Rectal smooth muscle tissue (tissue), 1 donor: ENCODE results near the gene VSTM1.
A peak's percentile ranks its signal among the peaks of the same experiment; 100 is the strongest.
"Not testable (repeated sequence)": the region's sequence is repeated elsewhere in the genome, so short reads cannot be mapped to it uniquely, and the experiment has no call there.

ENCODE experiments used
- H3K27ac ChIP-seq: one replicate; pipeline ENCODE4 v1.7.0; 2013; ENCODE audit warnings: low read depth, low read length, inconsistent platforms
- H3K27me3 ChIP-seq: one replicate; pipeline ENCODE4 v1.7.0; 2013; ENCODE audit warnings: low read length; ENCODE audit not compliant: control insufficient read depth, insufficient read depth
- H3K36me3 ChIP-seq: one replicate; pipeline ENCODE4 v1.7.0; 2013; ENCODE audit warnings: low read length; ENCODE audit not compliant: control insufficient read depth, insufficient read depth
- H3K4me1 ChIP-seq: one replicate; pipeline ENCODE4 v1.7.0; 2013; ENCODE audit warnings: low read length; ENCODE audit not compliant: control insufficient read depth, insufficient read depth
- H3K4me3 ChIP-seq: one replicate; pipeline ENCODE4 v1.7.0; 2013; ENCODE audit warnings: low read length
- H3K9ac ChIP-seq: one replicate; pipeline ENCODE4 v1.7.0; 2013; ENCODE audit warnings: low read length

The VSTM1 gene

GRCh38 chr19:54096617-54097106 is 33.0 kb upstream of the VSTM1 start:
- Histone ChIP-seq H3K4me3 (peak overlapping the region; percentile 41), H3K27ac (no peak overlapping the region), H3K4me1 (peaks cover 3% of the 10 kb centered on the region), H3K27me3 (peaks cover 15% of the 10 kb centered on the region), H3K36me3 (no peaks in the 10 kb centered on the region), H3K9ac (no peak overlapping the region)

- H3K36me3 ChIP-seq, H3K4me1 ChIP-seq, H3K27ac ChIP-seq, H3K9ac ChIP-seq: not testable (repeated sequence)
- H3K4me3 ChIP-seq: peak overlapping the region; percentile 46
- peaks cover 15% of the 10 kb centered on the region for H3K27me3 ChIP-seq
These were observed 32.3 kb upstream of the VSTM1 start for GRCh38 chr19:54095859-54096616.

DNA sequence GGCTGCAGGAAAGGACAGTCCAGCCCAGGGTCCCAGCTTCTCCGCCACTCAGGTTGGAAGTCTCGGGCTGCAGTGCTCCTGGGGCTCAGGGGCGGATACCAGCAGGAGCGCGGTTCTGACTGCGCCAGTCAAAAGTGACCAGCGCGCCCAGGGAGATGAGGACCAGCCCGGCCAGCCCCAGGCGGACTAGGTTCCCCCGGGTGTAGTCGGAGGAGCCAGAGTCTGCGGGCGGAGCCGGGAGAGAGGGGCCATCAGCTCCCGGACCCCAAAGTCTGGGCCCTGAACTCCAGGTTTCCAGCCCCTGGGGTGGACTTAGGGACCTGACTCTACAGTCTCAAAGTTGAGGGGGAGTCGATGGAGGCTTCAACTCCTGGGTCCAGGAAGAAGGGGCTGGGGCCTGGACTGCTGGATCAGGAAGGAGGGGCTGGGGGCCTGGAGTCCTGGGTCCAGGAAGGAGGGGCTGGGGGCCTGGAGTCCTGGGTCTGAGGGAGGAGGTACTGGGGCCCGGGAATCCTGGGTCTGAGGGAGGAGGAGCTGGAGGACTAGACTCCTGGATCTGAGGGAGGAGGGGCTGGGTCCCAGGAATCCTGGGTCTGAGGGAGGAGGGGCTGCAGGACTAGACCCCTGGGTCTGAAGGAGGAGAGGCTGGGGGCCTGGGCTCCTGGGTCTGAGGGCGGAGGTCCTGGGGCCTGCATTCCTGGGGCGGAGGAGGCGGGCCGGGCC is 31.6 kb upstream of the VSTM1 start:
- Histone ChIP-seq H3K36me3 (no peaks in the 10 kb centered on the region), H3K4me1 (peaks cover 3% of the 10 kb centered on the region), H3K9ac (no peak overlapping the region), H3K27ac (no peak overlapping the region), H3K27me3 (peaks cover 15% of the 10 kb centered on the region), H3K4me3 (peak overlapping the region; percentile 46)

DNA sequence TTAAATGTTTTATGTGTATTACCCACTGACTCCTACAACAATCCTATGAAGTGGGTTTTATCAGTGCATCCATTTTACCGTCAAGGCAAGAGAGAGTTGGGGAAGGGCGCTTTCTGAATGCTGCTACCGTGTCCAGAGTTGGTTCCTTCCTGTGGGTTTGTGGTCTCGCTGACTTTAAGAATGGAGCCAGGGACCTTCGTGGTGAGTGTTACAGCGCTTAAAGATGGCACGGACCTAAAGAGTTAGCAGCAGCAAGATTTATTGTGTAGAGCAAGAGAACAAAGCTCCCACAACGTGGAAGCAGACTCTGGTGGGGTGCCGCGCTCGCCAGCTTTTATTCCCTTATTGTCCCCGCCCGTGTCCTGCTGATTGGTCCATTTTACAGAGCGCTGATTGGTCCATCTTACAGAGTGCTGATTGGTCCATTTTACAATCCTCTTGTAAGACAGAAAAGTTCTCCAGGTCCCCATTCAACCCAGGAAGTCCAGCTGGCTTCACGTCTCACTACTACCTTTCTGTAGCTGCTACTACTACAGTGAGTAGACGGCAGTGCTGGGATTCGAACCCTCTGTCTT is 30.8 kb upstream of the VSTM1 start:
- Histone ChIP-seq H3K27ac (no peak overlapping the region), H3K4me1 (peaks cover 3% of the 10 kb centered on the region), H3K4me3 (no peak overlapping the region), H3K36me3 (no peaks in the 10 kb centered on the region), H3K9ac (no peak overlapping the region), H3K27me3 (peaks cover 15% of the 10 kb centered on the region)

DNA sequence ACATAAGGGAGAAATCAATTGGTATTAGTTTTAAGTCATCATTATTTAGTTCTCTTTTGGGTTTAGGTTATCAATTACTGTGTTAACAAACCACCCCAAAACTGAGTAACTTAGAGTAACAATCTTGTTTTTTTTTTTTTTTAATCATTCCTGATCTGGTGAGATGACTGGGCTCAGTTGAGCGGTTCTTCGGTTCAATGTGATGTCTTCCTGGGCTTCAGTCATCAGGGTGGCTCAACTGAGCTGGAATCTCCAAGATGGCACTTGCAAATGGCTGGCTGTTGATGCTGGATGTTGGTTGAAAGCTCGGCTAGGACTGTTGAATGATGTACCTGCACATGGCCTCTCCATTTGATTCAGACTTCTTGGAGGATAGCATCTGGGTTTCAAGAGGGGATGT is 20.7 kb upstream of the VSTM1 start:
- no peaks in the 10 kb centered on the region for H3K27me3 ChIP-seq
- no peaks in the 10 kb centered on the region for H3K36me3 ChIP-seq
- no peak overlapping the region for H3K4me3 ChIP-seq
- no peak overlapping the region for H3K27ac ChIP-seq
- no peaks in the 10 kb centered on the region for H3K4me1 ChIP-seq
- no peak overlapping the region for H3K9ac ChIP-seq

- Histone ChIP-seq H3K4me1 (no peaks in the 10 kb centered on the region), H3K4me3 (no peak within 1 kb of the TSS), H3K27ac (no peak within 1 kb of the TSS), H3K27me3 (no peaks in the 10 kb centered on the region), H3K36me3 (no peaks in the 10 kb centered on the region), H3K9ac (no peak within 1 kb of the TSS)
These were observed 17.3 kb upstream of the VSTM1 start, which contains the start of gene TARM1 for GRCh38 chr19:54081032-54081431. TARM1 (minus strand) TSS chr19:54081365; CDS start chr19:54081340, 25 bp downstream.

- Histone ChIP-seq H3K27me3 (no peaks in the 10 kb centered on the region), H3K4me3 (no peak overlapping the region), H3K4me1 (no peaks in the 10 kb centered on the region), H3K27ac (no peak overlapping the region), H3K36me3 (no peaks in the 10 kb centered on the region), H3K9ac (no peak overlapping the region)
These were observed 13.6 kb upstream of the VSTM1 start for GRCh38 chr19:54077334-54077733.

- no peak overlapping the region for H3K27ac ChIP-seq
- no peak overlapping the region for H3K4me3 ChIP-seq
- H3K4me1 ChIP-seq: no peaks in the 10 kb centered on the region
These were observed 11.2 kb upstream of the VSTM1 start for GRCh38 chr19:54074851-54075250.

DNA sequence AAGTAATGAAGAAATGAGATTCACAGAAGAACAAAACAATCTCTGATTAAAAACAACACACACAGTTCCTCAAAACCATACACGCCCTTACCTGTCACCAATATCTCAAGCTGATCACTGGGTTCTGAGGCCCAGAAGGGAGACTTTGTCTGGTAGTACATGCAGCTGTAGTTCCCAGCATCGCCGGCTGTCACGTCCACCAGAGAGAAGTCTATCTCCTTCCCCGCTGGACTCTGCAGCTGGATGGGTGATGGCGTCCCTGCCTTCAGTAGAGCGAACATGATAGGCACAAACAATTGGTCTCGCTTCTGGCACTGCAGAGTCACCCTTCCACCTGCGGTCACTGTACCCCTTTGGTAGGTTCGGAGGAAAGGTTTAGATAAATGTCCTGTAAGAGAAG is 10.1 kb upstream of the VSTM1 start:
- Histone ChIP-seq H3K9ac (no peak overlapping the region), H3K36me3 (no peaks in the 10 kb centered on the region), H3K27ac (no peak overlapping the region), H3K27me3 (no peaks in the 10 kb centered on the region), H3K4me1 (no peaks in the 10 kb centered on the region), H3K4me3 (no peak overlapping the region)

More at GRCh38 chr19:54074851-54075250, 11.2 kb upstream of the VSTM1 start:
- H3K27me3 ChIP-seq: no peaks in the 10 kb centered on the region
- H3K9ac ChIP-seq: no peak overlapping the region
- no peaks in the 10 kb centered on the region for H3K36me3 ChIP-seq

GRCh38 chr19:54069470-54069869 is 5.8 kb upstream of the VSTM1 start:
- no peak overlapping the region for H3K9ac ChIP-seq
- H3K4me3 ChIP-seq: no peak overlapping the region
- no peak overlapping the region for H3K27ac ChIP-seq
- H3K27me3 ChIP-seq: no peaks in the 10 kb centered on the region
- H3K4me1 ChIP-seq: no peaks in the 10 kb centered on the region
- no peaks in the 10 kb centered on the region for H3K36me3 ChIP-seq

- Histone ChIP-seq H3K27ac (no peak overlapping the region), H3K4me3 (no peak overlapping the region), H3K36me3 (no peaks in the 10 kb centered on the region), H3K4me1 (no peaks in the 10 kb centered on the region), H3K9ac (no peak overlapping the region), H3K27me3 (no peaks in the 10 kb centered on the region)
These were observed 1.1 kb downstream of the VSTM1 start for GRCh38 chr19:54062643-54063042.

DNA sequence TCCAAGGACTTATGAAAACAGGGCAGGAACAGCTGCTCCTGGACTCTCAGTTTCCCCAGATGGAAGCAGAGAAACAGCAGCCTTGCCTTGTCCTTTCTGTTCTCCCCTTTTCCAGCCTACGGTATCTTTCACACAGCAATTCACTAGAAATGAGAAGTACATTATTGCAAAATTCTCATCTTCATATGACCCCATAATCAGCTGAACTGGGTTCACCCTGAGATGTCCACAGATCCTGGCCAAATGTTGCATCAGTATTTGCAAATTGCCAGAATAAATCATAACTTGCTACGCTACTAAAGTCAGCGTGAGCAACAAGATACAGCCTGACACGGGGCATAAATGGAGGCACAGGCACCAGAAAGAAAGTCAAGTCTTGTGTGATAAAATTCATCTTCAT is 16.1 kb downstream of the VSTM1 start:
- H3K4me1 ChIP-seq: no peaks in the 10 kb centered on the region
- H3K9ac ChIP-seq: no peak overlapping the region
- H3K36me3 ChIP-seq: no peaks in the 10 kb centered on the region
- no peaks in the 10 kb centered on the region for H3K27me3 ChIP-seq
- H3K4me3 ChIP-seq: no peak overlapping the region
- no peak overlapping the region for H3K27ac ChIP-seq
